ENCODE results near the gene TENM4.
A peak's percentile ranks its signal among the peaks of the same experiment; 100 is the strongest.

The TENM4 gene

GRCh38 chr11:78840200-78840599, 600.6 kb downstream of the TENM4 start:
- Histone ChIP-seq H3K9ac (ENCODE audit: low read depth in 1 of 2, low read length in 2 of 2) (no peak overlapping the region), H3K27me3 (ENCODE audit: control insufficient read depth in 2 of 2, insufficient read depth in 2 of 2, low read length in 2 of 2) (no peaks in the 10 kb centered on the region), H3K4me1 (ENCODE audit: control insufficient read depth in 2 of 2, insufficient read depth in 2 of 2, low read length in 2 of 2) (no peaks in the 10 kb centered on the region), H3K36me3 (ENCODE audit: control insufficient read depth in 2 of 2, insufficient read depth in 2 of 2, low read length in 2 of 2) (no peaks in the 10 kb centered on the region), H3K27ac (ENCODE audit: low read depth in 2 of 2, low read length in 2 of 2) (no peak overlapping the region), H3K9me3 (ENCODE audit: control insufficient read depth in 2 of 2, low read length in 2 of 2) (no peaks in the 10 kb centered on the region), H3K4me3 (ENCODE audit: low read length in 2 of 2) (no peak overlapping the region)

GRCh38 chr11:78838417-78838816, 602.4 kb downstream of the TENM4 start:
- Histone ChIP-seq H3K27ac (ENCODE audit: low read depth in 2 of 2, low read length in 2 of 2) (no peak overlapping the region), H3K36me3 (ENCODE audit: control insufficient read depth in 2 of 2, insufficient read depth in 2 of 2, low read length in 2 of 2) (no peaks in the 10 kb centered on the region), H3K4me1 (ENCODE audit: control insufficient read depth in 2 of 2, insufficient read depth in 2 of 2, low read length in 2 of 2) (no peaks in the 10 kb centered on the region), H3K9ac (ENCODE audit: low read depth in 1 of 2, low read length in 2 of 2) (no peak overlapping the region), H3K27me3 (ENCODE audit: control insufficient read depth in 2 of 2, insufficient read depth in 2 of 2, low read length in 2 of 2) (no peaks in the 10 kb centered on the region), H3K9me3 (ENCODE audit: control insufficient read depth in 2 of 2, low read length in 2 of 2) (no peaks in the 10 kb centered on the region), H3K4me3 (ENCODE audit: low read length in 2 of 2) (no peak overlapping the region)

GRCh38 chr11:78835646-78836045, 605.2 kb downstream of the TENM4 start:
- Histone ChIP-seq H3K9me3 (ENCODE audit: control insufficient read depth in 2 of 2, low read length in 2 of 2) (no peaks in the 10 kb centered on the region), H3K9ac (ENCODE audit: low read depth in 1 of 2, low read length in 2 of 2) (no peak overlapping the region), H3K4me1 (ENCODE audit: control insufficient read depth in 2 of 2, insufficient read depth in 2 of 2, low read length in 2 of 2) (no peaks in the 10 kb centered on the region), H3K36me3 (ENCODE audit: control insufficient read depth in 2 of 2, insufficient read depth in 2 of 2, low read length in 2 of 2) (no peaks in the 10 kb centered on the region), H3K27ac (ENCODE audit: low read depth in 2 of 2, low read length in 2 of 2) (no peak overlapping the region), H3K4me3 (ENCODE audit: low read length in 2 of 2) (no peak overlapping the region), H3K27me3 (ENCODE audit: control insufficient read depth in 2 of 2, insufficient read depth in 2 of 2, low read length in 2 of 2) (no peaks in the 10 kb centered on the region)

- Histone ChIP-seq H3K27me3 (ENCODE audit: control insufficient read depth in 2 of 2, insufficient read depth in 2 of 2, low read length in 2 of 2) (no peaks in the 10 kb centered on the region), H3K4me3 (ENCODE audit: low read length in 2 of 2) (no peak overlapping the region), H3K9ac (ENCODE audit: low read depth in 1 of 2, low read length in 2 of 2) (no peak overlapping the region), H3K4me1 (ENCODE audit: control insufficient read depth in 2 of 2, insufficient read depth in 2 of 2, low read length in 2 of 2) (no peaks in the 10 kb centered on the region), H3K36me3 (ENCODE audit: control insufficient read depth in 2 of 2, insufficient read depth in 2 of 2, low read length in 2 of 2) (no peaks in the 10 kb centered on the region), H3K9me3 (ENCODE audit: control insufficient read depth in 2 of 2, low read length in 2 of 2) (no peaks in the 10 kb centered on the region), H3K27ac (ENCODE audit: low read depth in 2 of 2, low read length in 2 of 2) (no peak overlapping the region)
These were observed 605.9 kb downstream of the TENM4 start for GRCh38 chr11:78834886-78835285.

DNA sequence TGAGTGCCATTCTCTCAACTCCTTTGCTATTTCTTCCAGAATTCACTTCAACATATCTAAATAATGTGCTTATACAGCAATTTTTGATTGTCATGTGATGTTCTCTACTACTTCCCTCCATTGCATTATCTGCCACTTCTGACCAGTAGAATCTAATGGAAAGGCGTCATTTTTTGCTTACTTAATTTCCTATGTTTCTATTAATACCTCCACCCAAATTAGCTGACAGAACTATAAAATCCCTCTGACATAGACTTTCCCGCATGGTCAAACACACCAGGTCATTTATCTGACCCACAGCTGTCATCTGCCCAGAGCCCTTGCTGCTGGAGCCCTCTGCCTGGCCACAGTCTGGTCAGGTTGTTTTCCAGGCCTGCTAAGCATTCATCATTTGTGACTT, 607.6 kb downstream of the TENM4 start:
- H3K27ac ChIP-seq (ENCODE audit: low read depth in 2 of 2, low read length in 2 of 2): no peak overlapping the region
- no peaks in the 10 kb centered on the region for H3K36me3 ChIP-seq (ENCODE audit: control insufficient read depth in 2 of 2, insufficient read depth in 2 of 2, low read length in 2 of 2)
- H3K27me3 ChIP-seq (ENCODE audit: control insufficient read depth in 2 of 2, insufficient read depth in 2 of 2, low read length in 2 of 2): no peaks in the 10 kb centered on the region
- no peaks in the 10 kb centered on the region for H3K9me3 ChIP-seq (ENCODE audit: control insufficient read depth in 2 of 2, low read length in 2 of 2)
- H3K4me1 ChIP-seq (ENCODE audit: control insufficient read depth in 2 of 2, insufficient read depth in 2 of 2, low read length in 2 of 2): no peaks in the 10 kb centered on the region
- H3K4me3 ChIP-seq (ENCODE audit: low read length in 2 of 2): no peak overlapping the region
- H3K9ac ChIP-seq (ENCODE audit: low read depth in 1 of 2, low read length in 2 of 2): no peak overlapping the region

DNA sequence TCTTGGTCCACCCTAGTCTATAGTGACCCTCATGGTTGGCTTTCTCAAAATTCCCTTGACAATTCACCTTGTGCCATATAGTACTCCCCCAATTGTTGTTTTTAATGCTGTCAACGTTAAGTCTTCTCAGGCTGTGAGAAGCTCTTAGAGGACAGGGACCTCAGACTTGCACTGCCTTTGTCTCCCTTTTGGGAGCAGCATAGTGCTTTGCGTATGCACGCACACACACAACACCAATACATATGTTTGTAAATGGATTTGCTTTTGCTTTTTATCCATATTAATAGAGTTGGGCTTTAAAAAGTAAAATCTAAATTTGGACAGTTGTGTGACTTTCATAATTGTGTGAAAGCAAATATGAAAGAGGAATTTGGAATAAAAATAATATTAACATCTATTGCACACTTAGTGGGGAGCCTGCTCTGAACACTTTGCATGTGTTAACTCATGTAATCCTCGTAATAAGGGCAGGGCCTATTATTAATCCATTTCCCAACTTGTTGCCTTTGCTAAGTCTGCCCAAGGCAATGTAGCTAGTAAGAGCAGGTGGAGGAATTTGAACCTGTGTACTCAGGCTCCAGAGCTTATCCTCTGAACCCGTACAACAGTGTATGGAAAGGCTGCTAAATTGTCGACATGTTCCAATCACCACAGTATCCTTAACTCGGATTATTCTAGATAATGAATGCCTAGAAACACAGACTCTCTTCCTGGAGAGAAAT, 608.4 kb downstream of the TENM4 start:
- no peak overlapping the region for H3K4me3 ChIP-seq (ENCODE audit: low read length in 2 of 2)
- no peak overlapping the region for H3K27ac ChIP-seq (ENCODE audit: low read depth in 2 of 2, low read length in 2 of 2)
- no peaks in the 10 kb centered on the region for H3K36me3 ChIP-seq (ENCODE audit: control insufficient read depth in 2 of 2, insufficient read depth in 2 of 2, low read length in 2 of 2)
- no peaks in the 10 kb centered on the region for H3K9me3 ChIP-seq (ENCODE audit: control insufficient read depth in 2 of 2, low read length in 2 of 2)
- no peaks in the 10 kb centered on the region for H3K27me3 ChIP-seq (ENCODE audit: control insufficient read depth in 2 of 2, insufficient read depth in 2 of 2, low read length in 2 of 2)
- H3K4me1 ChIP-seq (ENCODE audit: control insufficient read depth in 2 of 2, insufficient read depth in 2 of 2, low read length in 2 of 2): no peaks in the 10 kb centered on the region
- H3K9ac ChIP-seq (ENCODE audit: low read depth in 1 of 2, low read length in 2 of 2): no peak overlapping the region

GRCh38 chr11:78831571-78831970, 609.3 kb downstream of the TENM4 start:
- Histone ChIP-seq H3K4me1 (ENCODE audit: control insufficient read depth in 2 of 2, insufficient read depth in 2 of 2, low read length in 2 of 2) (no peaks in the 10 kb centered on the region), H3K9me3 (ENCODE audit: control insufficient read depth in 2 of 2, low read length in 2 of 2) (no peaks in the 10 kb centered on the region), H3K9ac (ENCODE audit: low read depth in 1 of 2, low read length in 2 of 2) (no peak overlapping the region), H3K4me3 (ENCODE audit: low read length in 2 of 2) (no peak overlapping the region), H3K27me3 (ENCODE audit: control insufficient read depth in 2 of 2, insufficient read depth in 2 of 2, low read length in 2 of 2) (no peaks in the 10 kb centered on the region), H3K27ac (ENCODE audit: low read depth in 2 of 2, low read length in 2 of 2) (no peak overlapping the region), H3K36me3 (ENCODE audit: control insufficient read depth in 2 of 2, insufficient read depth in 2 of 2, low read length in 2 of 2) (no peaks in the 10 kb centered on the region)

GRCh38 chr11:78830277-78830819, 610.5 kb downstream of the TENM4 start:
- no peak overlapping the region for H3K9ac ChIP-seq (ENCODE audit: low read depth in 1 of 2, low read length in 2 of 2)
- no peak overlapping the region for H3K27ac ChIP-seq (ENCODE audit: low read depth in 2 of 2, low read length in 2 of 2)
- H3K4me3 ChIP-seq (ENCODE audit: low read length in 2 of 2): no peak overlapping the region
- no peaks in the 10 kb centered on the region for H3K9me3 ChIP-seq (ENCODE audit: control insufficient read depth in 2 of 2, low read length in 2 of 2)
- H3K36me3 ChIP-seq (ENCODE audit: control insufficient read depth in 2 of 2, insufficient read depth in 2 of 2, low read length in 2 of 2): no peaks in the 10 kb centered on the region
- H3K27me3 ChIP-seq (ENCODE audit: control insufficient read depth in 2 of 2, insufficient read depth in 2 of 2, low read length in 2 of 2): no peaks in the 10 kb centered on the region
- H3K4me1 ChIP-seq (ENCODE audit: control insufficient read depth in 2 of 2, insufficient read depth in 2 of 2, low read length in 2 of 2): no peaks in the 10 kb centered on the region

- Histone ChIP-seq H3K27ac (ENCODE audit: low read depth in 2 of 2, low read length in 2 of 2) (peak overlapping the region in 1 of 2 donors; percentile 17), H3K9ac (ENCODE audit: low read depth in 1 of 2, low read length in 2 of 2) (no peak overlapping the region), H3K4me3 (ENCODE audit: low read length in 2 of 2) (no peak overlapping the region)
These were observed 611.7 kb downstream of the TENM4 start for GRCh38 chr11:78829146-78829545.

DNA sequence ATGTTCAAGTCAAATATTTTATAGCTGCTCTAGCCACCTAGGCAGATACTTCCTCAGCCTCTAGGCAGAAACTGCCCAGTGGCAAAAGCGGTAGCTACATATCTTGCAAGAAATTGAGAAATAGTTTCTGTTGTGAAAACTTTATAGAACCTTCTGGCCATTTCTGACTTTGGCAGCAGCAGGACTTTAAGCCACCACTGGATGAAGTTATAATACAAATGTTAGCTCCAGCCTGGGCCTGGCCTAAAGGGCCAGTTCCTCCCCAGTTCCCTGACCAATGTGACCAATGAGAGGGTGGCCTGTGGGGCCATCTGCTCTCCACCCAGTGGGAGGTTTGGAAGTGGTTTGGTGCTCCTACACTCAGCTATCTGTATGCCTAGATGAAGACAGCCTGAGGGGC, 612.2 kb downstream of the TENM4 start:
- Histone ChIP-seq H3K27ac (ENCODE audit: low read depth in 2 of 2, low read length in 2 of 2) (peak overlapping the region in 1 of 2 donors; percentile 17), H3K4me1 (ENCODE audit: control insufficient read depth in 2 of 2, insufficient read depth in 2 of 2, low read length in 2 of 2) (no peaks in the 10 kb centered on the region), H3K27me3 (ENCODE audit: control insufficient read depth in 2 of 2, insufficient read depth in 2 of 2, low read length in 2 of 2) (no peaks in the 10 kb centered on the region), H3K4me3 (ENCODE audit: low read length in 2 of 2) (no peak overlapping the region), H3K9me3 (ENCODE audit: control insufficient read depth in 2 of 2, low read length in 2 of 2) (no peaks in the 10 kb centered on the region), H3K36me3 (ENCODE audit: control insufficient read depth in 2 of 2, insufficient read depth in 2 of 2, low read length in 2 of 2) (no peaks in the 10 kb centered on the region), H3K9ac (ENCODE audit: low read depth in 1 of 2, low read length in 2 of 2) (no peak overlapping the region)

More at GRCh38 chr11:78829146-78829545, 611.7 kb downstream of the TENM4 start:
- Histone ChIP-seq H3K9me3 (ENCODE audit: control insufficient read depth in 2 of 2, low read length in 2 of 2) (no peaks in the 10 kb centered on the region), H3K4me1 (ENCODE audit: control insufficient read depth in 2 of 2, insufficient read depth in 2 of 2, low read length in 2 of 2) (no peaks in the 10 kb centered on the region), H3K27me3 (ENCODE audit: control insufficient read depth in 2 of 2, insufficient read depth in 2 of 2, low read length in 2 of 2) (no peaks in the 10 kb centered on the region), H3K36me3 (ENCODE audit: control insufficient read depth in 2 of 2, insufficient read depth in 2 of 2, low read length in 2 of 2) (no peaks in the 10 kb centered on the region)

Data from mucosa of rectum (tissue), 2 donors.